KMS-11 (cell line): ENCODE data around the gene IGFBP6.

ENCODE experiments used
- H2AFZ ChIP-seq: fragments of 200-600 bp; sonication (generic); 2 replicates; pipeline ENCODE4 v1.6.1; 2016; ENCODE audit warnings: antibody characterized with exemption, mixed run types, low read depth
- H3K27ac ChIP-seq: fragments of 200-600 bp; sonication (generic); 2 replicates; pipeline ENCODE4 v1.6.1; 2016; ENCODE audit warnings: mild to moderate bottlenecking, mixed run types
- H3K27me3 ChIP-seq: fragments of 200-600 bp; sonication (generic); 2 replicates; pipeline ENCODE4 v1.6.1; 2017; ENCODE audit warnings: mild to moderate bottlenecking, low read depth, mixed run types, moderate library complexity; ENCODE audit not compliant: insufficient read depth
- H3K36me3 ChIP-seq: fragments of 200-600 bp; sonication (generic); 2 replicates; pipeline ENCODE4 v1.6.1; 2017; ENCODE audit warnings: mild to moderate bottlenecking, mixed run types; ENCODE audit not compliant: insufficient read depth
- H3K4me1 ChIP-seq: fragments of 200-600 bp; sonication (generic); 2 replicates; pipeline ENCODE4 v1.6.1; 2016; ENCODE audit warnings: mild to moderate bottlenecking, low read depth, mixed run types; ENCODE audit not compliant: poor library complexity, severe bottlenecking
- H3K4me2 ChIP-seq: fragments of 200-600 bp; sonication (generic); 2 replicates; pipeline ENCODE4 v1.7.0; 2016; ENCODE audit warnings: mild to moderate bottlenecking, mixed run types
- H3K4me3 ChIP-seq: fragments of 200-600 bp; sonication (generic); IDR thresholded peaks from 2 replicates; pipeline ENCODE4 v1.6.1; 2017; ENCODE audit warnings: low read depth, low read length, mixed read lengths; ENCODE audit not compliant: insufficient read depth
- H3K79me2 ChIP-seq: fragments of 200-600 bp; sonication (generic); 2 replicates; pipeline ENCODE4 v1.6.1; 2016; ENCODE audit warnings: low read depth, mixed run types; ENCODE audit not compliant: insufficient read depth
- H3K9ac ChIP-seq: fragments of 200-600 bp; sonication (generic); 2 replicates; pipeline ENCODE4 v1.6.1; 2016; ENCODE audit warnings: mild to moderate bottlenecking, mixed run types
- H4K20me1 ChIP-seq: fragments of 200-600 bp; sonication (generic); 2 replicates; pipeline ENCODE4 v1.6.1; 2016; ENCODE audit warnings: mild to moderate bottlenecking, mixed run types; ENCODE audit not compliant: insufficient read depth
- TF ChIP-seq, protein P1 (sequence below): fragments of 200-600 bp; sonication (generic); conservative IDR thresholded peaks from 2 replicates; pipeline ENCODE4 v1.6.1; 2017; ENCODE audit warnings: low read depth, mild to moderate bottlenecking, antibody characterized with exemption, low read length, moderate library complexity, mixed read lengths

The IGFBP6 gene

DNA sequence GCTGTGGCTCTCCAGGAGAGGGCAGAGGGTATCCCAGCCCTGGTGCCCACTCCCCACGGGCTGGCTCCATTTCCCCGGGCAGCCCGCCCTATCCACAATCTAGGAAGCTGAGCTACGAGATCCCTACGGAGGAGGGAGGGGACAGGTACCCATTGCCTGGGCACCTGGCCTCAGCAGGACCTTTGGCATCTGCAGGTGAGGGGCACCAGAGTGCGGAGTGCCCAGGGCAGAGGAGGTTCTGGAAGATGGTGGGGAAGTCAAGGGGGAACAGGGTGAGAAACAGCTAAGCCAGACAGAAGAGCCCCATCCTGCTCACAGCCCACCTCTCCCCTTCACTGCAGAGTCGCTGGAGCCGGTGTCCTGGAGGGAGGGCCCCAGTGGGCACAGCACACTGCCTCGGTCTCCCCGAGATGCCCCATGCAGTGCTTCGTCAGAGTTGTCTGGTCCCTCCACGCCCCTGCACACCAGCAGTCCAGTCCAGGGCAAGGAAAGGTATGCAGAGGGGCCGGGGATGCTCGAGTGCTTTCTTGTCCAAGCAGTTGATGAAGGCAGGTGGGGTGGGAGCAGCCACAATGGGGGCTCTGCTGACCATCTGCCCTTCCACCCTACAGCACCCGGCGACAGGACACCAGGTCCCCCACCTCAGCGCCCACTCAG is 37.3 kb upstream of the IGFBP6 start:
- Histone ChIP-seq H3K4me3 (no peak overlapping the region), H3K4me2 (no peak overlapping the region), H4K20me1 (no peaks in the 10 kb centered on the region), H3K27ac (no peak overlapping the region), H3K36me3 (no peaks in the 10 kb centered on the region), H3K79me2 (no peaks in the 10 kb centered on the region), H3K27me3 (peaks cover 14% of the 10 kb centered on the region; the same call in 1 of the 2 replicates), H3K9ac (no peak overlapping the region), H2AFZ (no peak overlapping the region), H3K4me1 (peaks cover 7% of the 10 kb centered on the region)
- TF ChIP-seq, protein P1, sequence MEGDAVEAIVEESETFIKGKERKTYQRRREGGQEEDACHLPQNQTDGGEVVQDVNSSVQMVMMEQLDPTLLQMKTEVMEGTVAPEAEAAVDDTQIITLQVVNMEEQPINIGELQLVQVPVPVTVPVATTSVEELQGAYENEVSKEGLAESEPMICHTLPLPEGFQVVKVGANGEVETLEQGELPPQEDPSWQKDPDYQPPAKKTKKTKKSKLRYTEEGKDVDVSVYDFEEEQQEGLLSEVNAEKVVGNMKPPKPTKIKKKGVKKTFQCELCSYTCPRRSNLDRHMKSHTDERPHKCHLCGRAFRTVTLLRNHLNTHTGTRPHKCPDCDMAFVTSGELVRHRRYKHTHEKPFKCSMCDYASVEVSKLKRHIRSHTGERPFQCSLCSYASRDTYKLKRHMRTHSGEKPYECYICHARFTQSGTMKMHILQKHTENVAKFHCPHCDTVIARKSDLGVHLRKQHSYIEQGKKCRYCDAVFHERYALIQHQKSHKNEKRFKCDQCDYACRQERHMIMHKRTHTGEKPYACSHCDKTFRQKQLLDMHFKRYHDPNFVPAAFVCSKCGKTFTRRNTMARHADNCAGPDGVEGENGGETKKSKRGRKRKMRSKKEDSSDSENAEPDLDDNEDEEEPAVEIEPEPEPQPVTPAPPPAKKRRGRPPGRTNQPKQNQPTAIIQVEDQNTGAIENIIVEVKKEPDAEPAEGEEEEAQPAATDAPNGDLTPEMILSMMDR = no peak

DNA sequence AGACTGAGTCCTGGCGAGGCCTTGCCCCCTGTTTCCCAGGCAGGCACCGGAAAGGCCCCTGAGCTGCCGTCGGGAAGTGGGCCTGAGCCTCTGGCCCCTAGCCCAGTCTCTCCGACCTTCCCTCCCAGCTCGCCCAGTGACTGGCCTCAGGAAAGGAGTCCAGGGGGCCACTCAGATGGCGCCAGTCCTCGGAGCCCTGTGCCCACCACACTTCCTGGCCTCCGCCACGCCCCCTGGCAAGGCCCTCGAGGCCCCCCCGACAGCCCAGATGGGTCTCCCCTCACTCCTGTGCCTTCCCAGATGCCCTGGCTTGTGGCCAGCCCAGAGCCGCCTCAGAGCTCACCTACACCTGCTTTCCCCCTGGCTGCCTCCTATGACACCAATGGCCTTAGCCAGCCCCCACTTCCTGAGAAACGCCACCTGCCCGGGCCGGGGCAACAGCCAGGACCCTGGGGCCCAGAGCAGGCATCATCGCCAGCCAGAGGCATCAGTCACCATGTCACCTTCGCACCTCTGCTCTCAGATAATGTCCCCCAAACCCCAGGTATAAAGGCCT is 36.7 kb upstream of the IGFBP6 start:
- Histone ChIP-seq H3K79me2 (no peaks in the 10 kb centered on the region), H3K4me2 (no peak overlapping the region), H4K20me1 (no peaks in the 10 kb centered on the region), H3K4me1 (peaks cover 7% of the 10 kb centered on the region), H3K9ac (no peak overlapping the region), H3K4me3 (no peak overlapping the region), H3K27ac (no peak overlapping the region), H2AFZ (no peak overlapping the region), H3K36me3 (no peaks in the 10 kb centered on the region), H3K27me3 (peaks cover 14% of the 10 kb centered on the region; the same call in 1 of the 2 replicates)
- TF ChIP-seq, protein P1 = no peak

DNA sequence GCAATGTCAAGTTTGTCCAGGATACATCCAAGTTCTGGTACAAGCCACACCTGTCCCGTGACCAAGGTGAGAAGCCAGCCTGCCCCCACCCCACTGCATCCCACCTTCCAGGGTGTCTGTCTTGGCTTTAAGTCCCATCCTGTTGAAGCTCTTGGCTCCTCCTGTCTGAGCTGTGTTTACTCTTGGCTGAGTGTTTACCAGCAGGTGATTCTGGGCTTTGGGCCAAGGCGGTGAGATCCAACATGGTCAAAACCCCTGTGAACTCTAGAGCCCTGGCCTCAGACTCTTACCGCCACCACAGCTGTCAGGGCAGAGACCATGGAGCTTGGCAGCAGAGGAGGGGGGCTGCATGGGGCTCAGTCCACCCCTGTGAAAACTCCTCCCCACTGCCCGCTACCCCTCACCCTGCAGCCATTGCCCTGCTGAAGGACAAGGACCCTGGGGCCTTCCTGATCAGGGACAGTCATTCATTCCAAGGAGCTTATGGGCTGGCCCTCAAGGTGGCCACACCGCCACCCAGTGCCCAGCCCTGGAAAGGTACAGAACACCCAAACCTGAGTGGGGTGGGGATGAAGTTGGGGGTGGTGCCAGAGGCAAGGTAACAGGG is 36.0 kb upstream of the IGFBP6 start:
- H3K4me2 ChIP-seq = peak overlapping the region; percentile 23; the same call in 1 of the 2 replicates

DNA sequence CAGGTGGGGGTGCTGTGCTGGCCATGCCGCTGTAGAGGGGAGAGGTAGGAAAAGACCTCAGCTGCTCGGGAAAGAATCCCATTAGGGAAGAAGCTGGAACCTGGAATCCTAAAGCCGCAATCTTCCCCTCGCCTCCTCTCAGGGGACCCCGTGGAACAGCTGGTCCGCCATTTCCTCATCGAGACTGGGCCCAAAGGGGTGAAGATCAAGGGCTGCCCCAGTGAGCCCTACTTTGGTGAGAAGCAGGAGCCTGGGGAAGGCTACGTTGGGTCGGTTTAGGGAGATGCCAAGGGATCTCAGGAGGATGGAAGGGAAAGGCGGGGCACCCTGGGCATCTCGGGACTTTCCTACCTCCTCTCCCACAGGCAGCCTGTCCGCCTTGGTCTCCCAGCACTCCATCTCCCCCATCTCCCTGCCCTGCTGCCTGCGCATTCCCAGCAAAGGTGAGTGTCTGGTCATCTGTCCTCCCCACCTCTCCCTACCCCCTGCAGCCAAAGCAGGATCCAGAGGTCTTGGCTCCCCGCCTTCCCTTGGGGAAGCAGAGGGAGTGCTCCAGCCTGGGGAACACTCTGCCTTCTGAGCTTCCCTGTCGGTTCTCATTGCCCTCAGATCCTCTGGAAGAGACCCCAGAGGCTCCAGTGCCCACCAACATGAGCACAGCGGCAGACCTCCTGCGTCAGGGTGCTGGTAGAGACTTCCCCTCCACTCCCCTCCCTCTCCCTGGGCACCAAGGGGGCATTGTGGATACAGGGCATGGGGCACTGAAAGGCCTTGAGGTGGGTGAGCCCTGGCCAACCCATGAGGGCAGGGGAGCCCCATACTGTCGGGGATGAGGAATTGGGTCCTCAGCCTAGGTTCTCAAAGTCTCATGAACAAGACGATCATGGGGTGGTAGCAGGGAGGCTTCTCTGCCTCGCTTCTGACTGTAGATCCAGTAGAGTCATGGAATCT is 35.2 kb upstream of the IGFBP6 start:
- Histone ChIP-seq H3K4me3 (no peak overlapping the region), H3K4me1 (peaks cover 7% of the 10 kb centered on the region)

More for the DNA sequence above, 36.0 kb upstream of the IGFBP6 start:
- H3K27ac ChIP-seq = no peak overlapping the region
- H3K36me3 ChIP-seq = no peaks in the 10 kb centered on the region
- no peak overlapping the region for H2AFZ ChIP-seq
- H4K20me1 ChIP-seq = no peaks in the 10 kb centered on the region
- TF ChIP-seq, protein P1 = 0 out of 2 replicates have a peak, but pooled peaks have one; percentile 41
- no peak overlapping the region for H3K9ac ChIP-seq
- H3K4me3 ChIP-seq = no peak overlapping the region
- no peaks in the 10 kb centered on the region for H3K79me2 ChIP-seq
- H3K27me3 ChIP-seq = peaks cover 14% of the 10 kb centered on the region; the same call in 1 of the 2 replicates
- H3K4me1 ChIP-seq = peaks cover 7% of the 10 kb centered on the region

More for the DNA sequence above, 35.2 kb upstream of the IGFBP6 start:
- Histone ChIP-seq H3K9ac (no peak overlapping the region), H3K4me2 (no peak overlapping the region), H3K27me3 (peaks cover 14% of the 10 kb centered on the region; the same call in 1 of the 2 replicates), H3K79me2 (no peaks in the 10 kb centered on the region), H2AFZ (no peak overlapping the region), H3K27ac (no peak overlapping the region), H4K20me1 (no peaks in the 10 kb centered on the region), H3K36me3 (no peaks in the 10 kb centered on the region)
- TF ChIP-seq, protein P1 = 0 out of 2 replicates have a peak, but pooled peaks have one; percentile 1
